GM12878 (cell line): ENCODE measurements around the gene DDX27. TPM values are rescaled to one million over a fixed set of nuclear protein-coding genes. Genes with fewer than 3 reads are reported as not detected.

Experiments
- ATF2 ChIP-seq: IDR thresholded peaks from 2 replicates; pipeline ENCODE4 v1.6.1; 2012; ENCODE audit warnings: low read length, inconsistent platforms
- BMI1 ChIP-seq: fragments of 450-650 bp; IDR thresholded peaks from 2 replicates; pipeline ENCODE4 v1.6.1; 2016; ENCODE audit warnings: mild to moderate bottlenecking, moderate library complexity, borderline replicate concordance
- BRCA1 ChIP-seq: IDR thresholded peaks from 2 replicates; pipeline ENCODE4 v1.6.1; 2011; ENCODE audit warnings: low read depth, low read length, improper control_type of control experiment
- CHD4 ChIP-seq: fragments of 200-600 bp; sonication (generic); IDR thresholded peaks from 2 replicates; pipeline ENCODE4 v1.6.1; 2016; ENCODE audit warnings: mild to moderate bottlenecking
- DPF2 ChIP-seq: fragments of 450-650 bp; IDR thresholded peaks from 2 replicates; pipeline ENCODE4 v1.6.1; 2017; ENCODE audit warnings: mild to moderate bottlenecking
- EED ChIP-seq: sonication (generic); IDR thresholded peaks from 2 replicates; pipeline ENCODE4 v1.6.1; 2016; ENCODE audit warnings: antibody characterized with exemption, low read depth
- EGR1 ChIP-seq, 2 experiments: IDR thresholded peaks; 1 replicate in 1 of 2; 2 replicates in 1 of 2; pipeline ENCODE4 v1.6.1; 2011 to 2012; ENCODE audit warnings: low read depth in 2 of 2, low read length in 2 of 2, borderline replicate concordance in 1 of 2, mild to moderate bottlenecking in 1 of 2, moderate library complexity in 1 of 2
- ESRRA ChIP-seq: IDR thresholded peaks from 2 replicates; pipeline ENCODE4 v1.6.1; 2012; ENCODE audit warnings: mild to moderate bottlenecking, low read length, improper control_type of control experiment
- IRF5 ChIP-seq: fragments of 450-650 bp; IDR thresholded peaks from 2 replicates; pipeline ENCODE4 v1.6.1; 2017; ENCODE audit warnings: borderline replicate concordance
- MEF2A ChIP-seq: IDR thresholded peaks from 2 replicates; pipeline ENCODE4 v1.6.1; 2011; ENCODE audit warnings: low read depth, mild to moderate bottlenecking, low read length, moderate library complexity; ENCODE audit not compliant: insufficient read depth
- MTA2 ChIP-seq: fragments of 450-650 bp; IDR thresholded peaks from 2 replicates; pipeline ENCODE4 v1.6.1; 2016; ENCODE audit warnings: low read depth, mild to moderate bottlenecking, moderate library complexity
- PKNOX1 ChIP-seq: fragments of 450-650 bp; IDR thresholded peaks from 2 replicates; pipeline ENCODE4 v1.6.1; 2016; ENCODE audit warnings: mild to moderate bottlenecking
- POLR2AphosphoS5 ChIP-seq: IDR thresholded peaks from 2 replicates; pipeline ENCODE4 v1.6.1; 2011; ENCODE audit warnings: mild to moderate bottlenecking, low read length, inconsistent platforms
- RBBP5 ChIP-seq: fragments of 200-600 bp; sonication (generic); conservative IDR thresholded peaks from 2 replicates; pipeline ENCODE4 v1.6.1; 2016
- RCOR1 ChIP-seq: conservative IDR thresholded peaks from 2 replicates; pipeline ENCODE4 v1.6.1; 2012; ENCODE audit warnings: low read depth, low read length, improper control_type of control experiment
- RELB ChIP-seq: fragments of 450-650 bp; IDR thresholded peaks from 2 replicates; pipeline ENCODE4 v1.6.1; 2017; ENCODE audit warnings: low read depth, mild to moderate bottlenecking, moderate library complexity
- SREBF2 ChIP-seq: IDR thresholded peaks from 2 replicates; pipeline ENCODE4 v1.6.1; 2012; ENCODE audit warnings: mild to moderate bottlenecking, low read length
- ZNF687 ChIP-seq: fragments of 450-650 bp; IDR thresholded peaks from 2 replicates; pipeline ENCODE4 v1.6.1; 2017; ENCODE audit warnings: mild to moderate bottlenecking, moderate library complexity
- polyA plus RNA-seq, 11 experiments: library from polyadenylated mRNA; depleted of rRNA in 4 of 11; unstranded in 6 of 11; stranded (reverse) in 5 of 11; fragments of >200 nt; fragmentation: Nextera tagmentation in 4 of 11; fragmentation: Illumina TruSeq in 1 of 11; extraction: Ambion mirVana in 4 of 11; extraction: Trizol in 1 of 11; gene quantifications; 1 replicate in 1 of 11; 2 replicates in 10 of 11; pipeline versions ENCODE4 v1.2.1 to v1.2.3, GENCODE V29; 2011 to 2016; ENCODE audit warnings: inconsistent platforms in 2 of 11, missing spikeins in 2 of 11, low read depth in 1 of 11
- total RNA-seq, 4 experiments: library from RNA; depleted of rRNA in 3 of 4; stranded (reverse); fragments of >200 nt in 3 of 4; fragmentation: Illumina TruSeq in 1 of 4; extraction: Trizol in 1 of 4; gene quantifications; 2 replicates each; pipeline versions ENCODE4 v1.2.1 to v1.2.3, GENCODE V29; 2013 to 2021

The DDX27 gene
- total and polyA plus RNA-seq, 10 of the 15 experiments (the other 5 are each of a cell fraction or from before 2014, with no cell fraction given): 19.8 to 78.8 (median 54.9) TPM

GRCh38 chr20:49179368-49180277 is 39.6 kb upstream of the DDX27 start (continued):
- TF ChIP-seq MTA2: peak; percentile 74; the same call in 1 of the 2 replicates
- TF ChIP-seq ESRRA: no peak
- no peak for TF ChIP-seq BMI1
- TF ChIP-seq EED: no peak
- TF ChIP-seq RBBP5: no peak
- TF ChIP-seq SREBF2: no peak
- no peak for TF ChIP-seq POLR2AphosphoS5
- TF ChIP-seq RELB: peak; percentile 83
- no peak for TF ChIP-seq RCOR1
- 0 out of 2 replicates have a peak, but pooled peaks have one; percentile 52 for TF ChIP-seq DPF2
- TF ChIP-seq ATF2: no peak
- no peak for TF ChIP-seq MEF2A
- TF ChIP-seq EGR1 (IDR thresholded peaks at IDR 0.05; ENCODE audit: borderline replicate concordance in 1 of 2, low read depth in 2 of 2, low read length in 2 of 2): no peak
- TF ChIP-seq PKNOX1: peak; percentile 90
- no peak for TF ChIP-seq BRCA1
- TF ChIP-seq CHD4: no peak
- no peak for TF ChIP-seq IRF5
- TF ChIP-seq ZNF687: no peak
